ENCODE results near the gene HELZ.
"Not testable (repeated sequence)": the region's sequence is repeated elsewhere in the genome, so short reads cannot be mapped to it uniquely, and the experiment has no call there.

The HELZ gene

GRCh38 chr17:67044016-67044772 is 200.8 kb downstream of the HELZ start, which contains the start of gene CACNG1:
Gene CACNG1 (plus strand): TSS chr17:67044554. CDS start chr17:67044661, 107 bp downstream.
- no peak for DNase-seq

- no peak for DNase-seq
These were observed 201.7 kb downstream of the HELZ start for GRCh38 chr17:67043283-67043682.

GRCh38 chr17:67041941-67042899 is 202.8 kb downstream of the HELZ start:
- DNase-seq: no peak

DNA sequence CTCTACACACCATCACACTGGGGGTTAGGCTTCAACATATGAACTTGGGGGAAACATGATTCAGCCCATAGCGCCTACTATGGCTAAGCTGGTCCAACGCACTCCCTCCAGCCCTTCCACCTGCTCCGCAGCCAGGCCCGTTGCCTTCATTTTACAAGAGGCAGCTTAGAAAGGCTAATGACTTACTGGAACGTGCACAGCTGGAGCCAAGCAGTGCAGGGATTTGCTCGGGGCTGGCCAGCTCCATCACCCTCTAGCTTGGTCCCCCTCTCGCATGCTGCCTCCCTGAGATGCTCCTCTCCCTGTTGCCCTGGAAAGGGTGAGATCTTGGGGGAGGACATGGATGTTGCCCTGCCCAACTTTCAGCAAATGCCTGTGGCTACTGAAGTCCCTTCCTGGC is 203.5 kb downstream of the HELZ start:
- no peak for DNase-seq

- not testable (repeated sequence) for DNase-seq
These were observed 203.9 kb downstream of the HELZ start for GRCh38 chr17:67041119-67041518.

DNA sequence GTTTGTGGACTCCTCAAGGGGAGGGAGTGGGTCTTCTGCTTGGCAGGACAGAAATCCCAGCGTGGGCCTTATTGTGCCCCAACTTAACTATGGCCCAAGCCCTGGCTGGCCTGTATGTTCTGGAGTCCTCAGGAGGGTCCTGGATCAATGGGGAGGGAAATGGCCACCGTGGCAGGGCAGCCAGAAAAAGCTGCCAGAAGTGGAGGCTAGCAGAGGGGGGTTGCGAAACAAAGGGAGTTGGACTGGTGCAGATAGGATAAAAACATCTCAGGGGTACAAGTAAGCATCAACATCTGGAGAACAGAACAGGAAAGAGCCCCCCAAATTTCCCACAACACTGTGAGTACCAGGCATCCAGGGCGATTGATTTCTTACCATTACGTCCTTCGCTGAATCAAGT is 204.3 kb downstream of the HELZ start:
- no peak for DNase-seq

DNA sequence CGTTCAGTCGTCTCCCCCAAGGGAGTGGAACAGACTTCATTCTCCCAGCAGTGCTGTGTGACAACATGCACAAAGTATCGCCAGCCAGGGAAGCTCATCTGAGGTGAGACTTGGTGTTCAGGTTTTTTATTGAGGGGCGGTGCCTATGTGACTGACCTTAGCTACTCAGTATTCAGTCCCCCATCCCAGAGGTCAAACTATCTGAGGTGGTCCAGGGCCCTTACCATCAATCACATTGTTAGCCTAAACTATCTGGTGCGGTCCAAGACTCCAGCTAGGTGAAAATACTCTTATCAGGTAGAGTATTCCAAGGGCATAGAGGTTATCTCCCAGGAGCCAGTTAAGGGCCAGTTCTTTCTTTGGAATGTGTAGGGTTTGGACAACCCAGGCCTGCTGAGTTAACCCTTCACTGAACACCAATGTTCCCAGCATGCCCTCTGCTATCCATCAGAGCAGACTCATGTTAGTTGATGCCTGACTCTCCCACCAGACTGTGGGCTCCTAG is 206.1 kb downstream of the HELZ start:
- DNase-seq: no peak

- DNase-seq: no peak
These were observed 209.6 kb downstream of the HELZ start for GRCh38 chr17:67035131-67036083.

DNA sequence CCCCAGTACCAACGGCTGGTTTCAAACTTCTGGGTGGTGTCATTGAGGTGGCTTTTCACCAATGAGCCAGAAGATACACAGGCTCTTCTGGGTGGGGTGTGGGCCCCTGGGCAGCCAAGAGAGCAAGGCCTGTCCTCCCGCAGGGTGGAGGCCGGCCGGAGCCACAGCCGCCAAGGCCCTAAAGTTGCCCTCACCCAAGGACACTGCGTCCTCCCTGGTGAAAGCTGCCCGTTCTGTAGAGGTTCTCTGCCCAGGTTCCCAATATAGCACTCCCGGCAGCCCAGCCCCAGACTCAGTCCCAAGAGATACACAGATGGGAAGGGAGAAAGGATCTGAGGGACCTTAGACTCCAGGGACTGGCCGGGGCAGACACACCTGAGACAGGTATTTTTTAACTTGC is 211.4 kb downstream of the HELZ start:
- no peak for DNase-seq

- no peak for DNase-seq
These were observed 212.0 kb downstream of the HELZ start for GRCh38 chr17:67032985-67033384.

DNA sequence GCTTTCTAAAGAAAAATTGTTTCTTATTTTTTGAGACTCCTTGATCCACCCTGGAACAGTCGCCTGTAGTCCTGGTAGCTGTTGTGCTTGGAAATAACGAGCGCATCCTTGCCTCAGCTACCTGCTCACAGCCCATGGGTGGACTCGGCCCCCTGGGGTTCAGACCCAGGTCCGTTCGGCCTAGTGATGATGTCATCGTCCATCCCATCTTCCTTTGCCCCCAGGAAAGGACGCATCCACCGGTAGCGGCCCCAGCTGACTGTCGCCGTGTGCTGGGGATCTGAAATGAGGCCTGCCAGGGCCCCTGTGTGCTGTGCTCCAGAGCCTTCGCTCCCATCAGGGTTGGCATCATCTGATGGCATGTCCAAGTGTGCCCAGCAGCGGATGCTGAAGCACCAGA is 212.6 kb downstream of the HELZ start:
- no peak for DNase-seq

DNA sequence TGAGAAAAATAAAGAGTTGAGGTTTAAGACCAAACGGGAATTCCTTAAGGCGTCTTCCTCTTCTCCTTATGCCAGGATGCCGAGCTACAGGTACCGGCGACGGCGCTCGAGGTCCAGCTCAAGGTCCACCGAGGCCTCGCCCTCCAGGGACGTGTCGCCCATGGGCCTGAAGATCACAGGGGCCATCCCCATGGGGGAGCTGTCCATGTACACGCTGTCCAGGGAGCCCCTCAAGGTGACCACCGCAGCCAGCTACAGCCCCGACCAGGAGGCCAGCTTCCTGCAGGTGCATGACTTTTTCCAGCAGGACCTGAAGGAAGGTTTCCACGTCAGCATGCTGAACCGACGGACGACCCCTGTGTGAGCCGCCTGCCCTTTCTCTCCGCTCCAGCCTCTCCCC is 214.4 kb downstream of the HELZ start:
- DNase-seq: no peak

- no peak for DNase-seq
These were observed 217.9 kb downstream of the HELZ start for GRCh38 chr17:67027031-67027628.

DNA sequence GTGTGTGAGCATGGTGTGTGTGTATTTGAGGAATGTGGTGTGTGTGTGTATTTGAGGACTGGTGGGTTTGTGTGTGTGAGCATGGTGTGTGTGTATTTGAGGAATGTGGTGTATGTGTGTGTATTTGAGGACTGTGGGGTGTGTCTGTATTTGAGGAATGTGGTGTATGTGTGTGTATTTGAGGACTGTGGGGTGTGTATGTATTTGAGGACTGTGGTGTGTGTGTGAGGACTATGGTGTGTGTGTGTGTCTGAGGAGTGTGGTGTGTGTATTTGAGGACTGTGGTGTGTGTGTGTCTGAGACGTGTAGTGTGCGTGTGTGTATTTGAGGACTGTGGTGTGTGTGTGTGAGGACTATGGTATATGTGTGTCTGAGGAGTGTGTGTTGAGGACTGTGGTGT is 218.7 kb downstream of the HELZ start:
- no peak for DNase-seq

- no peak for DNase-seq
These were observed 219.7 kb downstream of the HELZ start for GRCh38 chr17:67025216-67025792.

DNA sequence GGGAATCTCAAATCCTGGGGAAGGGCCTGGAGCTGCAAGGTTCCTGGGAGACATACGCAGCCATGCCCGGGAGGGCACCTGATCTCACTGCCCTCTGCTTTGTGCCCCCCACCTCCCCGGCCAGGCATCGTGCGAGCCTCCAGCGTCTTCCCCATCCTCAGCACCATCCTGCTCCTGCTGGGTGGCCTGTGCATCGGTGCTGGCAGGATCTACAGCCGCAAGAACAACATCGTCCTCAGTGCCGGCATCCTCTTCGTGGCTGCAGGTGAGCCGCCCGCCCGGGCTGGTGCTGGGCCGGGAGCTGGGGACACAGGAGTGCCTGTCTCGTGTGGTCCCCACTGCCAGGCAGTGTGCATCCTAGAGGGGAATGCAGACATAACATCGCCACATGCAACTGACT is 220.3 kb downstream of the HELZ start:
- no peak for DNase-seq

- no peak for DNase-seq
These were observed 222.6 kb downstream of the HELZ start for GRCh38 chr17:67022451-67022810.

GRCh38 chr17:67021743-67022450 is 223.1 kb downstream of the HELZ start:
- DNase-seq: no peak

GRCh38 chr17:67021196-67021595 is 223.8 kb downstream of the HELZ start:
- DNase-seq: no peak
